Adipocyte (in vitro differentiated cells): ENCODE measurements around the gene RNPEPL1.

ENCODE experiments used
- DNase-seq: peaks from one replicate; pipeline ENCODE4 v3.0.0-alpha.2; 2015; ENCODE audit warnings: low read depth
- H3K27me3 ChIP-seq: replicated peaks from 2 replicates; pipeline ENCODE4 v1.7.0; 2013; ENCODE audit warnings: mild to moderate bottlenecking, low read length, moderate library complexity; ENCODE audit not compliant: control insufficient read depth, insufficient read depth
- H3K36me3 ChIP-seq: 2 replicates; pipeline ENCODE4 v1.7.0; 2013; ENCODE audit warnings: low read length, mild to moderate bottlenecking, moderate library complexity; ENCODE audit not compliant: control insufficient read depth, insufficient read depth, severe bottlenecking
- H3K4me1 ChIP-seq: 2 replicates; pipeline ENCODE4 v1.7.0; 2013; ENCODE audit warnings: mild to moderate bottlenecking, low read length, moderate library complexity; ENCODE audit not compliant: control insufficient read depth, insufficient read depth
- H3K4me3 ChIP-seq: 2 replicates; pipeline ENCODE4 v1.7.0; 2013; ENCODE audit warnings: mild to moderate bottlenecking, low read length, moderate library complexity
- H3K9ac ChIP-seq: 2 replicates; pipeline ENCODE4 v1.7.0; 2013; ENCODE audit warnings: mild to moderate bottlenecking, low read length, moderate library complexity
- H3K9me3 ChIP-seq: 2 replicates; pipeline ENCODE4 v1.7.0; 2013; ENCODE audit warnings: mild to moderate bottlenecking, low read length, moderate library complexity; ENCODE audit not compliant: control insufficient read depth

Gene RNPEPL1

DNA sequence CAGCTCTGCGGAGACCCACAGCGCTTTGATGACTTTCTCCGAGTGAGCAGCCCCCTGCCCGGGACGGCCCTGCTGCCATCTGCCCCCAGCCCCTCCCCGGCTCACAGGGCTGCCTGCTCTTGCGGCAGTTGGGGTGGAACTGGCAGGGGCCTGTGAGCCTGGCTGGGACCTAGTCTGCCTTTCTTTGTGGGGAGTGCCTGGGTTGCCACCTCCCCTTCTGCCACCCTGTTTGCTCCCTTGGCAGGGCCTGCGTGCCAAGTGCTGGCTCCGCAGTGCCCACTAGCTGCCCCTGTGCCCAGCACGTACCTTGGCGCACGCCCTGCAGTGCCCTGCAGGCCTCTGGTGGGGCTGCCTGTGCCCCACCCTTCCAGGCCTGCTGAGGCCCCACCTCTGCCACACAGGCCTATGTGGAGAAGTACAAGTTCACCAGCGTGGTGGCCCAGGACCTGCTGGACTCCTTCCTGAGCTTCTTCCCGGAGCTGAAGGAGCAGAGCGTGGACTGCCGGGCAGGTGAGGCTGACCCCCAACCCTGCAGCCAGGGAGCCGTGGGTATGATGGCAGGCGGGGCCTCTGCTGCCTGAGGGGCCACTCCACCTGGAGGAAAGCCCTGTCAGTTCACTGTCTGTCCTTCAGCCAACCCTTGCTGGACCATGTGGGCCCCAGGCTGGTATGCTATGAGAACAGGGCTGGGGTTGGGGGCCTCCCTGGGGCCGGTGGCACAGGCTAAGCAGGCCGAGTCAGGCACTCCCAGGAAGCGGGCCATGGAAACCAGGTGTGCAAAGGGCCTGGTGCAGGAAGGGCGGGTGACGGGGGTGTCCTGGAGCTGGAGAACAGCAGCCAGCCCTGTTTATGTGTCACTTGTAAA, 7.0 kb downstream of the RNPEPL1 start:
- H3K27me3 ChIP-seq: no peaks in the 10 kb centered on the region
- peaks cover 26% of the 10 kb centered on the region for H3K4me1 ChIP-seq
- no peak for DNase-seq
- H3K36me3 ChIP-seq: peaks cover 36% of the 10 kb centered on the region
- no peaks in the 10 kb centered on the region for H3K9me3 ChIP-seq
- no peak overlapping the region for H3K9ac ChIP-seq
- H3K4me3 ChIP-seq: no peak overlapping the region

DNA sequence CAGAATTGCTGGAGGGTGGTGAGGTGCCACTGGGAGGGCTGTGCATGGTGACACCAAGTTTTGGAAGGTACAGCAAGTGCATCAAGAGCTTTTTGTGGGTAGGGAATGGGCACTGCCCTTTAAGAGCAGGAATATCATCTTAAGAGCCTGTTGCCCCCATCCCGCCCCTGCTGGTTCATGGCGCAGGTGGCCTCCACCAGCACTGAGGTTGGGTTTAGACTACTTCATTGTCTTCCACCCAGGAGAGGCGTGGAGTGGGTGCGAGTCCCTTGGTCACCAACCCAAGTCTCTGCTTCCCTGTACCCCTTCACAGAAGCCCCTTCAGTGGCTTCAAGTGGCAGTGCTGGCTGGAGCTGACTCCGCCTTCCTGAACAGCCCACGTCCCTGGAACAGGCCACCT, 7.8 kb downstream of the RNPEPL1 start:
- DNase-seq: no peak
- H3K9ac ChIP-seq: no peak overlapping the region
- H3K9me3 ChIP-seq: no peaks in the 10 kb centered on the region
- H3K4me3 ChIP-seq: no peak overlapping the region
- peaks cover 36% of the 10 kb centered on the region for H3K36me3 ChIP-seq
- no peaks in the 10 kb centered on the region for H3K27me3 ChIP-seq
- H3K4me1 ChIP-seq: peaks cover 31% of the 10 kb centered on the region

DNA sequence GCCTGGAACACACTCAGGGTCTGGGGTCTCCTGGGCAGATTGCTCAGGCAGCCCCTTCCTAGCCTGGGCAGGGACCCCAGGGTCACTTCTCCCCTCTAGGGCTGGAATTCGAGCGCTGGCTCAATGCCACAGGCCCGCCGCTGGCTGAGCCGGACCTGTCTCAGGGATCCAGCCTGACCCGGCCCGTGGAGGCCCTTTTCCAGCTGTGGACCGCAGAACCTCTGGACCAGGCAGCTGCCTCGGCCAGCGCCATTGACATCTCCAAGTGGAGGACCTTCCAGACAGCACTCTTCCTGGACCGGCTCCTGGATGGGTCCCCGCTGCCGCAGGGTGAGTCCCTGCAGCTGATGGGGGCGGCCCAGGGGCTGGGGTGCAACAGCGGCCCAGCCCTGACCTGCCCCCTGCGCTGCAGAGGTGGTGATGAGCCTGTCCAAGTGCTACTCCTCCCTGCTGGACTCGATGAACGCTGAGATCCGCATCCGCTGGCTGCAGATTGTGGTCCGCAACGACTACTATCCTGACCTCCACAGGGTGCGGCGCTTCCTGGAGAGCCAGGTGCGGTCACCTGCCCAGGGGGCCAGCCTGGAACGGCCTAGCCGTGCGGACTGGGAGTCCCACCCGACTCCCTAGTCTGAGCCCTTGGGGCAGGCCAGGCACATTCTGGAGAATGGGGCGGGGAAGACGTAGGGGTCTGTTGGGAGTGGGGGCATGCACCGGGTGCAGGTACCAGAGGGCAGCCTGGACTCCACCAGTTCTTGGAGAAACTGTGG, 8.3 kb downstream of the RNPEPL1 start:
- Histone ChIP-seq H3K9ac (no peak overlapping the region), H3K4me1 (peaks cover 31% of the 10 kb centered on the region), H3K27me3 (no peaks in the 10 kb centered on the region), H3K9me3 (no peaks in the 10 kb centered on the region), H3K4me3 (no peak overlapping the region), H3K36me3 (peaks cover 39% of the 10 kb centered on the region)
- DNase-seq: no peak

DNA sequence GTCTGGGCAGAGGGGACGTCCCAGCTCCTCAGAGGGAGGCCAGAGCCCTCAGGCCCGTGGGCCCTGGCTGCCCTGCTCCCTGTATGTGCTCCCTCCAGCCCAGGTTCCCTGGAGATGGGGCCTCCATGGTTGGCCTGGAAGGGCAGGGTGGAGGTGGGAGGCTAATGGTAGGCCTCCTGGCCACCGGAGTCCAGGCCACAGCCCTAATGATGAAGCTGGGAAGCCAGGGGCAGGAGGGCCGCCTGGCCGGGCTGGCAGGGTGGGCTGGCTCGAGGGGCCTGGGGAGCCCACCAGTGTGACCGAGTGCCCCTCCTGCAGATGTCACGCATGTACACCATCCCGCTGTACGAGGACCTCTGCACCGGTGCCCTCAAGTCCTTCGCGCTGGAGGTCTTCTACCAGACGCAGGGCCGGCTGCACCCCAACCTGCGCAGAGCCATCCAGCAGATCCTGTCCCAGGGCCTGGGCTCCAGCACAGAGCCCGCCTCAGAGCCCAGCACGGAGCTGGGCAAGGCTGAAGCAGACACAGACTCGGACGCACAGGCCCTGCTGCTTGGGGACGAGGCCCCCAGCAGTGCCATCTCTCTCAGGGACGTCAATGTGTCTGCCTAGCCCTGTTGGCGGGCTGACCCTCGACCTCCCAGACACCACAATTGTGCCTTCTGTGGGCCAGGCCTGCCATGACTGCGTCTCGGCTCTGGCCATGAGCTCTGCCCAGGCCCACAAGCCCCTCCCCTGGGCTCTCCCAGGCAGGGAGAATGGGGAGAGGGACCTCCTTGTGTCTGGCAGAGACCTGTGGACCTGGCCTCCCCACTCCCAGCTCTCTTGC, 9.2 kb downstream of the RNPEPL1 start:
- H3K27me3 ChIP-seq: no peaks in the 10 kb centered on the region

DNA sequence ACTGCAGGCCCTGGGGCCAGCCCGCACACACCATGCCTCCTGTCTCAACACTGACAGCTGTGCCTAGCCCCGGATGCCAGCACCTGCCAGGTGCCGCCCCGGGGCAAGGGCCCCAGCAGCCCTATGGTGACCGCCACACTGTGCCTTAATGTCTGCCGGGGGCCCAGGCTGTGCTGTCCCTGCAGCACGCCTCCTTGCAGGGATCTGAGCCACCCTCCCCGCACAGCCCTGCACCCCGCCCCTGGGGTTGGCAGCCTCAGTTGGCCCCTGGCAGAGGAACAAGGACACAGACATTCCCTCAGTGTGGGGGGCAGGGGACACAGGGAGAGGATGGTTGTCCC, 9.8 kb downstream of the RNPEPL1 start:
- peak overlapping the region; percentile 46 for H3K9ac ChIP-seq
- peaks cover 39% of the 10 kb centered on the region for H3K36me3 ChIP-seq
- H3K27me3 ChIP-seq: no peaks in the 10 kb centered on the region
- H3K4me3 ChIP-seq: no peak overlapping the region
- peaks cover 31% of the 10 kb centered on the region for H3K4me1 ChIP-seq
- DNase-seq: no peak
- H3K9me3 ChIP-seq: no peaks in the 10 kb centered on the region

More for the DNA sequence above, 9.2 kb downstream of the RNPEPL1 start:
- Histone ChIP-seq H3K36me3 (peaks cover 39% of the 10 kb centered on the region), H3K4me1 (peaks cover 31% of the 10 kb centered on the region), H3K9ac (peak overlapping the region; percentile 46), H3K4me3 (no peak overlapping the region), H3K9me3 (no peaks in the 10 kb centered on the region)
- DNase-seq: no peak

DNA sequence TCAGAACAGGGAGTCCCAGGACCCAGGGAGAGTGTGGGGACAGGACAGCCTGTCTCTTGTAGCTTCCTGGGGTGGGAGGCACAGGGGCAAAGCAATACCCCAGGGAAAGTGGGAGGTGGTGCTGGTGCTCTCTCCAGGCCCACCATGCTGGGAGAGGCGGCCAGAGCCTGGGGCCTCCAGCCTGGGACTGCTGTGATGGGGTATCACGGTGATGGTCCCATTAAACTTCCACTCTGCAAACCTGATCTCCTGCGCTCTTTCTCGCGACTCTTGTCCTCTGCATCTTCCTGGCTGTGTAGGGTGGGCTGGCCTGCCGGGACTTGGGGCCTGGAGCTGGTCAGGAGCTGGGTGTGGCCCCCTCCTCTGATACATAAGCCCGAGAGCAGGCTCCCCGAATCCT, 10.2 kb downstream of the RNPEPL1 start:
- peaks cover 39% of the 10 kb centered on the region for H3K36me3 ChIP-seq
- H3K27me3 ChIP-seq: no peaks in the 10 kb centered on the region
- no peak for DNase-seq
- no peak overlapping the region for H3K4me3 ChIP-seq
- H3K9me3 ChIP-seq: no peaks in the 10 kb centered on the region
- H3K9ac ChIP-seq: peak overlapping the region; percentile 46
- peaks cover 31% of the 10 kb centered on the region for H3K4me1 ChIP-seq

DNA sequence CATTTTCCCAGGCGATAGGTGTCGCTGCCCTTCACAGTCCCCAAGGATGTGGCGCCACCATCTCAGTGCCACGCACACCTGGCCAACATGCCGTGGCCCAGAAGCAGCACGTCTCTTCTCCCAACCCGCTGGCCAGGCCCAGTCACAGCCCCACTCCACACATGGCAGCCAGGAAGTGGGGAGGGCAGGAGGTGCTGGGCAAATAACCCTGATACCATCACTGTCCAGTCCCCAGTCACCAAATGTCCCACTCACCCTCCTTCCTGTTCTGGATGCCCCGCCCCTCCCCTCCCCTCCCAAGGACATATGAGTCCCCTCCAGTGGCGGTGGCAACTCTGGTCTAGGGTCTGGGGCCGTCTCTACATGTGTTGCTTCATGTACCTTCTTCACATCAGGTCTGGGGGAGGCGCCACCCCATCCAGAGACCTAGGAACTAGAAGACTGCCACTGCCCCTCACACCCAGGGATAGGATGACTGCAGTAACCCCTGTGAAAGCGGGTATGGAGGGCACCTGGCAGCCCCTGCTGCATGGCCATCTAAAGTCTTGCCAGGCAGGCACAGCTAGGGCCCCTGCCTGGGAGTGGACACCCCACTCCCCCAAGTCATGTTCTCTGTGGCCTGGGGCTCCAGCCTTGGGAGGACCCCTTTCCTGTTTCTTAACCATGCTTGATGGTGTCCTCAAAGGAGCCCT, 10.9 kb downstream of the RNPEPL1 start:
- DNase-seq: no peak
- Histone ChIP-seq H3K4me1 (peaks cover 31% of the 10 kb centered on the region), H3K9me3 (no peaks in the 10 kb centered on the region), H3K27me3 (no peaks in the 10 kb centered on the region), H3K36me3 (peaks cover 39% of the 10 kb centered on the region), H3K9ac (peak overlapping the region; percentile 75), H3K4me3 (no peak overlapping the region)

DNA sequence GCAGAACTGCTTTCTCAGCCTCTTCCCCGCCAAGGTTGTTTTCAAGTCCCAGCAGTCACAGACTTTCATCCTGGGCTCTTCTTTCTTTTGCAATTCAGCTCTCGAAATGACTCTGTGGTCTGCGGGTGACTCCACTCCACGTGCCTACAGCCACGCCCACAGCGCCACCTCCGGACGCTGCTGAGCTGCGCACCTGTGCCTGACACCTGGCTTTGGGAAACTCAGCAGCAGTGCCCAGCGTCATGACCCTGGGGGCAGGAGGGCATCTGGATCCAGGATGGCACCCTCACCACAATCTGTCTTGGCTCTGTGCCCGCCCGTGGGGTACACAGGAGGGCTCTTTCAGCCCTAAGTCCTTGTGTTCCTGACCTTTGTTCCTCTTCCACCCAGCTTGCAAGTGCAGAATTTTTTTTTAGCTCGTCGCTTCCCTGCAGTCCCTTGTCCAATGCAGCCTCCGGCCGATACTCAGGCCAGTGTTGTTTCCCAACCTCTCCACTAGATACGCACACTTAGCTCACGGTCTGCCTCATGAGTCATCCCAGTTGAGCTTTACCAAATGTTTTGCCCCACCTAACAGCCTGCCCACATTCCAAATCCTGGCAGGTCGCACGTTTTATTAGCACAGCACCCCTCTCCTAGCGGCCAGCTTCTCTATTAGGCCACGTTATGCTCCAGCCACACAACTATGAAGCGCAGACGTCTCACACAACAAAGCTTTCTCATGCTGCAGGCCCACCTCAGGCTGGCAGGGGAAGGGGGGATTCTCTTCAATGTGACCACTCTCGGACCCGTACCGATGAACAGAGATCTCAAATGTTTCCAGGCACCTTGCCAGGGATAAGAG, 11.7 kb downstream of the RNPEPL1 start:
- Histone ChIP-seq H3K9me3 (no peaks in the 10 kb centered on the region), H3K27me3 (no peaks in the 10 kb centered on the region), H3K4me1 (peaks cover 37% of the 10 kb centered on the region), H3K36me3 (peaks cover 33% of the 10 kb centered on the region), H3K9ac (peak overlapping the region; percentile 75), H3K4me3 (peak overlapping the region; percentile 65)
- DNase-seq: no peak

DNA sequence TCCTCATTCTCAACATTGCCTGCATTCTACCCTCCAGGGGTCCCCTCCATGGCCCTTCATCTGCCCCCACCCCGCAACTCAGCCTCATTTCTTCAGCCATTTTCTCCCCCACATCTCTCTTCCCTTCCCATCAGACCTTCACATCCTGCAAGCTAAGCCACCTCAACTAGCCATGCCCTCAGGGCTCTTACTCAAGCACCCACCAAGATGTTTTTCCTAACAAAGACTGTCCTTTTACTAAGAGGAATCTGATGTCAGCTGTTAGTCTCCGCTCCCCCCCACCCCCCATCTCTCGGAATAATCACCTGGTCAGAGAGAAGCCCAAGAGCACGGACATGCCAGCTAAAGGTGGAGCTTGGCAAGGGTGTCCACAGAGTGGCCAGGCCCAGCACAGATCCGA, 13.5 kb downstream of the RNPEPL1 start:
- no peak overlapping the region for H3K4me3 ChIP-seq
- H3K4me1 ChIP-seq: peaks cover 45% of the 10 kb centered on the region
- no peaks in the 10 kb centered on the region for H3K9me3 ChIP-seq
- DNase-seq: no peak
- peaks cover 23% of the 10 kb centered on the region for H3K36me3 ChIP-seq
- H3K9ac ChIP-seq: no peak overlapping the region
- H3K27me3 ChIP-seq: no peaks in the 10 kb centered on the region

DNA sequence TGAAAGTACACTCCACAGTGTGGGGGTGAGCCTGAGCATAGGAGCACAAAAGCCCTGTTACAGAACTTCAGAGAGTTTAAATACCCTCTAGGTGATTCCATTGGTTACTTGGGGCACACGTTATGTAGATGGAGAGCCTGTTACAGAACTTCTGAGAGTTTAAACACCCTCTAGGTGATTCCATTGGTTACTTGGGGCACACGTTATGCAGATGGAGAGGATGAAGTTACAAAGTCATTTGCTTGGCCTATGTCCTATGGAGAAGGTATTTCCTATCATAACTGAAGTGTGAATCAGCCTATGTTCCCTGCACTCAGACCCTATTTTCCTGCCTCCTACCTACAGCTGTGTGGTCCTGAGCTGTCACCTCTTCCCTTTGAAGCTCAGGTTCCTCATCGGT, 14.5 kb downstream of the RNPEPL1 start:
- Histone ChIP-seq H3K9ac (no peak overlapping the region), H3K4me3 (no peak overlapping the region), H3K4me1 (peaks cover 51% of the 10 kb centered on the region)

More for the DNA sequence above, 14.5 kb downstream of the RNPEPL1 start:
- H3K27me3 ChIP-seq: no peaks in the 10 kb centered on the region
- no peaks in the 10 kb centered on the region for H3K9me3 ChIP-seq
- H3K36me3 ChIP-seq: peaks cover 13% of the 10 kb centered on the region
- DNase-seq: no peak
